Measurements from ENCODE around the gene CALCOCO2.

Gene CALCOCO2

GRCh38 chr17:48912476-48912875 is 81.6 kb downstream of the CALCOCO2 start:
- DNase-seq (ENCODE audit: extremely low read depth in 1 of 2, low read depth in 1 of 2), result no peak

Data from stimulated activated CD8-positive, alpha-beta memory T cell treated with anti-CD3 and anti-CD28 coated beads, Interleukin-7, amount 100 ng/mL, for 48 hours (primary cell).